DND-41 (cell line): ENCODE results near the gene PSRC1.

Experiments
- CTCF ChIP-seq: IDR thresholded peaks from 2 replicates; pipeline ENCODE4 v1.5.1; 2012; ENCODE audit warnings: borderline replicate concordance, low read length, moderate library complexity, mild to moderate bottlenecking; ENCODE audit not compliant: poor library complexity, severe bottlenecking; ENCODE audit errors: extremely low read depth
- EZH2 ChIP-seq: IDR thresholded peaks from 3 replicates; pipeline ENCODE4 v1.6.1; 2012; ENCODE audit warnings: borderline replicate concordance, low read depth, mild to moderate bottlenecking, moderate library complexity, low read length, inconsistent platforms; ENCODE audit not compliant: severe bottlenecking

GRCh38 chr1:109231066-109231465 lies 51.9 kb downstream of the PSRC1 start:
- TF ChIP-seq CTCF, result no peak
- no peak for TF ChIP-seq EZH2
